Sigmoid colon (tissue), 7 donors: ENCODE results near the gene FAT4. TPM values are rescaled to one million over a fixed set of nuclear protein-coding genes. Genes with fewer than 3 reads are reported as not detected.
A peak's percentile ranks its signal among the peaks of the same experiment; 100 is the strongest.

ENCODE experiments used
- DNase-seq: peaks from one replicate; pipeline ENCODE4 v3.0.0-alpha.2; 2019
- H3K27ac ChIP-seq, 4 donors: fragments of 200-600 bp; sonication (generic); one replicate each; pipeline ENCODE4 v1.5.1; 2016 to 2019; ENCODE audit warnings: mild to moderate bottlenecking in 1 of 4
- H3K27me3 ChIP-seq, 3 donors: fragments of 200-600 bp; sonication (generic); one replicate each; pipeline ENCODE4 v1.5.1; 2019; ENCODE audit warnings: mild to moderate bottlenecking in 1 of 3
- H3K36me3 ChIP-seq, 4 donors: fragments of 200-600 bp; sonication (generic); one replicate each; pipeline ENCODE4 v1.5.1; 2016 to 2019
- H3K4me1 ChIP-seq, 4 donors: fragments of 200-600 bp; sonication (generic); one replicate each; pipeline ENCODE4 v1.5.1; 2017 to 2019
- H3K4me3 ChIP-seq, 4 donors: fragments of 200-600 bp; sonication (generic); one replicate each; pipeline ENCODE4 v1.5.1; 2017 to 2019; ENCODE audit warnings: mild to moderate bottlenecking in 2 of 4, moderate library complexity in 1 of 4
- H3K9me3 ChIP-seq, 4 donors: fragments of 200-600 bp in 3 of 4; sonication (generic) in 3 of 4; one replicate each; pipeline versions ENCODE4 v1.5.1 to v1.6.1; 2013 to 2019
- EP300 ChIP-seq, 4 donors: sonication (generic); formaldehyde crosslinking; IDR thresholded peaks; one replicate each; pipeline ENCODE4 v1.6.1; 2017; ENCODE audit warnings: antibody characterized with exemption in 4 of 4
- POLR2A ChIP-seq, 2 donors: fragments of 450-650 bp; IDR thresholded peaks; one replicate each; pipeline ENCODE4 v1.6.1; 2016; ENCODE audit warnings: antibody characterized with exemption in 2 of 2, mild to moderate bottlenecking in 2 of 2, moderate library complexity in 2 of 2
- POLR2AphosphoS5 ChIP-seq, 4 donors: sonication (generic); formaldehyde crosslinking; IDR thresholded peaks; one replicate each; pipeline ENCODE4 v1.6.1; 2017; ENCODE audit warnings: antibody characterized with exemption in 4 of 4
- WGBS, 2 donors: extraction: QIAGEN DNeasy Blood & Tissue Kit; methylation state at CpG; one replicate each; pipeline ENCODE4 v1.1.7; 2013; 5-methylcytosine and 5-hydroxymethylcytosine counted together
- intact Hi-C: fragments of 100-400 bp; cut with DNase I; formaldehyde crosslinking; loops from one replicate; pipeline ENCODE4 v1.15.1; 2023
- polyA plus RNA-seq, 3 donors: library from polyadenylated mRNA; stranded (reverse); fragments of 200-250 nt; gene quantifications; one replicate each; pipeline ENCODE4 v1.2.3, GENCODE V29; 2013
- total RNA-seq, 4 donors: library from RNA; depleted of rRNA; stranded (reverse); fragments of >200 nt; gene quantifications; one replicate each; pipeline ENCODE4 v1.1.0, GENCODE V29; 2016
- TF ChIP-seq, protein P1 (sequence below), 4 experiments: fragments of 450-650 bp in 3 of 4; fragments of 200-600 bp in 1 of 4; IDR thresholded peaks; one replicate each; pipeline ENCODE4 v1.5.1; 2016 to 2019; ENCODE audit warnings: antibody characterized with exemption in 4 of 4, mild to moderate bottlenecking in 3 of 4, moderate library complexity in 2 of 4
- donor health status: healthy with polysubstance abuse.
- donor health status: Bipolar disorder and iron deficiency.
- donor health status: healthy.

FAT4 gene
- total and polyA plus RNA-seq, 7 donors: under 0.01 to 74.2 (median 46.2) TPM

DNA sequence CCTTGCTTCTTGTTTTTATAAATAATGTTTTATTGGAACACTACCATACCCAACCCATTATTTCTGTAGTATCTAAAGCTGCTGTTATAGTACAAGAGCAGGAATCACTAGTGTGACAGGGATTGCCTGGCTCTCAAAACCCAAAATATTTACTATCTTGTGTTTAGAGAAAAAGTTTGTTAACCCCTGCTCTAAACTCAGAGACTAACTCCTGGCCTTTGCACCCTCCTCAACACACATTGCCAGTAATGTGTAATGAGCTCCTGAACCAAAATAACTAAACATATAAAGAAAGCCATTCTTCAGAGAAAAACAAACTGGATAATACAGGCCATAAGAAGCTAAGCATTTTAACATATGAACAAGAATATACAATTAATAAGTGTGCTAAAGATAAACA, 8.2 kb upstream of the FAT4 start:
- H3K36me3 ChIP-seq: no peaks in the 10 kb centered on the region
- no peaks in the 10 kb centered on the region for H3K27me3 ChIP-seq
- H3K4me1 ChIP-seq: no peaks in the 10 kb centered on the region
- no peak for DNase-seq
- peaks cover 0 to 3% (median 0%) of the 10 kb centered on the region in 4 donors for H3K9me3 ChIP-seq
- H3K27ac ChIP-seq: no peak overlapping the region
- TF ChIP-seq EP300 (IDR thresholded peaks at IDR 0.05) (no peak), POLR2A (IDR thresholded peaks at IDR 0.05) (no peak), POLR2AphosphoS5 (IDR thresholded peaks at IDR 0.05) (no peak)
- TF ChIP-seq, protein P1, sequence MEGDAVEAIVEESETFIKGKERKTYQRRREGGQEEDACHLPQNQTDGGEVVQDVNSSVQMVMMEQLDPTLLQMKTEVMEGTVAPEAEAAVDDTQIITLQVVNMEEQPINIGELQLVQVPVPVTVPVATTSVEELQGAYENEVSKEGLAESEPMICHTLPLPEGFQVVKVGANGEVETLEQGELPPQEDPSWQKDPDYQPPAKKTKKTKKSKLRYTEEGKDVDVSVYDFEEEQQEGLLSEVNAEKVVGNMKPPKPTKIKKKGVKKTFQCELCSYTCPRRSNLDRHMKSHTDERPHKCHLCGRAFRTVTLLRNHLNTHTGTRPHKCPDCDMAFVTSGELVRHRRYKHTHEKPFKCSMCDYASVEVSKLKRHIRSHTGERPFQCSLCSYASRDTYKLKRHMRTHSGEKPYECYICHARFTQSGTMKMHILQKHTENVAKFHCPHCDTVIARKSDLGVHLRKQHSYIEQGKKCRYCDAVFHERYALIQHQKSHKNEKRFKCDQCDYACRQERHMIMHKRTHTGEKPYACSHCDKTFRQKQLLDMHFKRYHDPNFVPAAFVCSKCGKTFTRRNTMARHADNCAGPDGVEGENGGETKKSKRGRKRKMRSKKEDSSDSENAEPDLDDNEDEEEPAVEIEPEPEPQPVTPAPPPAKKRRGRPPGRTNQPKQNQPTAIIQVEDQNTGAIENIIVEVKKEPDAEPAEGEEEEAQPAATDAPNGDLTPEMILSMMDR (IDR thresholded peaks at IDR 0.05): no peak
- no peak overlapping the region for H3K4me3 ChIP-seq
- intact Hi-C loops: no loop called here

DNA sequence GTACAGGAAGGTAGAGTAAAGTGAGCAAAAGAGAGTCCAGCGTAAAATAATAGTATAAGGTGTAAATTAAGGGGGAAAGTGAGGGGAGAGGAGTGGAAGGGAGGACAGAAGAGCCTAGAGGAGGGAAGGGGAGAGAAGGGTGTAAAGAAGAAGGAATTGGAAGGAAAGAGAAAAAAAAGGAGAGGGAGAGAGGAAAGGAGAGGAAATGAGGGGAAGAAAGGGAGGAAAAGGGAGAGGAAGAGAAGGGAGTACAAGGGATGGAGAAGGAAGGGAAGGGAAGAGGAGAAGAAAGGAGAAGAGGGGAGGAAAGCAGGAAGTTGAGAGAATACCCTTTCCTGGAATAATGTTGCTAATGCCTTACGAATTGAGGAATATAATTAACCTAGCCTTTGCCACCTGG, 3.3 kb upstream of the FAT4 start:
- Histone ChIP-seq H3K4me3 (no peak overlapping the region), H3K27ac (no peak overlapping the region), H3K36me3 (no peaks in the 10 kb centered on the region), H3K27me3 (no peaks in the 10 kb centered on the region), H3K9me3 (peaks cover 0 to 3% (median 0%) of the 10 kb centered on the region in 4 donors), H3K4me1 (peaks cover 0 to 11% (median 10%) of the 10 kb centered on the region in 4 donors)
- WGBS, 2 donors: 30 to 67% methylated on average over 2 of the region's 2 CpGs
- DNase-seq: no peak
- TF ChIP-seq, protein P1 (IDR thresholded peaks at IDR 0.05): no peak
- TF ChIP-seq EP300 (IDR thresholded peaks at IDR 0.05) (no peak), POLR2A (IDR thresholded peaks at IDR 0.05) (no peak), POLR2AphosphoS5 (IDR thresholded peaks at IDR 0.05) (no peak)
- intact Hi-C loops: loop anchor here (5.0 to 10.0 kb wide), 3 partner anchors 431 to 1291 kb away; no protein-coding TSS in a partner anchor

DNA sequence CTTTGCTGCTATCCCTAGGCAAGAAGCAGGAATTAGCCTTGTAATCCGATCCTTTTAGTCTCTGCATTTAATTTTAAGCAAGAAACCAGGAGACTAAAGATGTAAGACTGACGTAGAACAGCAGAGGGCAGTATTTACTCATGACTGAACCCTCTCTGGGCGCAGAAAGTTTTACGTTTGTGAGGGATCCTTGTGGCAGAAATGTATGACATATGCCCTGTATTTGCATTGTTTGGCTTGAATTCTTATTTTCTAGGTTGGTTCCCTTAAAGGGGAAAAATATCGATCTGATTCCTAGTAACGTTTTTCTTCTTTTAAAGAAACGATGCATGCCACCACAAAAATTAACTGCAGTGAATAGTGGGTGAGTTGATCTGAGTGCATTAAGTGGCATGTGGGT, 1.3 kb upstream of the FAT4 start:
- TF ChIP-seq POLR2A (IDR thresholded peaks at IDR 0.05): no peak
- TF ChIP-seq, protein P1 (IDR thresholded peaks at IDR 0.05): peak; percentile 86 to 89 (median 88)
- peak in 1 of 4 donors; percentile 10 for TF ChIP-seq POLR2AphosphoS5 (IDR thresholded peaks at IDR 0.05)
- no peak for TF ChIP-seq EP300 (IDR thresholded peaks at IDR 0.05)
- no peaks in the 10 kb centered on the region for H3K36me3 ChIP-seq
- H3K27ac ChIP-seq: peak overlapping the region in 3 of 4 donors; percentile 93 to 99 (median 94)
- peaks cover 0 to 3% (median 0%) of the 10 kb centered on the region in 4 donors for H3K9me3 ChIP-seq
- H3K4me1 ChIP-seq: peaks cover 0 to 31% (median 13%) of the 10 kb centered on the region in 4 donors
- WGBS, 2 donors: 4% methylated on average over 7 of the region's 7 CpGs
- DNase-seq: peak; percentile 65
- intact Hi-C loops: loop anchor here (5.0 to 10.0 kb wide), 3 partner anchors 429 to 1289 kb away; no protein-coding TSS in a partner anchor
- no peak overlapping the region for H3K4me3 ChIP-seq
- no peaks in the 10 kb centered on the region for H3K27me3 ChIP-seq

DNA sequence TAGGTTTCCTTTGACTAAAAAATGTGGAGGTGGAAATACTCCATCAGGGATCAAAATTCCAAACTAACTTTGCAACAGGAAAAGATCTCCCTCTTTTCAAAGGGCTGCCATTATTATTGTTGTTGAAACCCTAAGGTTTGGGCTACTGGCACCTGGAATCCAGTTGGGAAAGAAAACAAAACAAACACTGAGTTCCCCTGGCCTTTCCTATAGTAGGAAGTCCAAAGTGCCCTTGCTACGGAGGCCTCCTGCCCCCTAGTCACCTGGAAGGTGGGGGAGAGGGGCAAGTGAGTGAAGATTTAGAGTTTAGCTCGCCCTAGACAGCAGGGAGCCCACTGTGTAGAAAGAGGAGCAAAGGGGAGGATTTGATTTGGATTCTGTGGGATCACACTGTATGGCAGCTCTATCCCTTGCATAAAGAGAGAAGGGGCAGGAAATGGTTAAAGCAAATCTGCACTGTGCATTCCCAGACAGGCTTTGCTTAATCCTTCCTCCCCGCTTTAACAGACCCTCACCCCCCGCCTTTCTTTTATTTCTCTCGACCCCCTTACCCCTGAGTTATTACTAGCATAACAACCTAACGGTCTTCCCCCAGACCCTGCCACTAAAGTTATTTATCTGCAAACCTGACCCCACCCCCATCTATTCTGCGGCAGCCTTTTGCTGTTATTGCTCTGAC, 627 bp upstream of the FAT4 start:
- no peak for DNase-seq
- Histone ChIP-seq H3K27ac (peak overlapping the region; percentile 93 to 99 (median 94)), H3K36me3 (no peaks in the 10 kb centered on the region), H3K4me1 (peaks cover 0 to 37% (median 18%) of the 10 kb centered on the region in 4 donors), H3K4me3 (peak overlapping the region; percentile 87 to 97 (median 90)), H3K9me3 (peaks cover 0 to 3% (median 0%) of the 10 kb centered on the region in 4 donors), H3K27me3 (no peaks in the 10 kb centered on the region)
- WGBS, 2 donors: 5 to 12% methylated on average over 7 of the region's 7 CpGs
- TF ChIP-seq POLR2A (IDR thresholded peaks at IDR 0.05) (no peak), POLR2AphosphoS5 (IDR thresholded peaks at IDR 0.05) (no peak), EP300 (IDR thresholded peaks at IDR 0.05) (no peak)
- TF ChIP-seq, protein P1 (IDR thresholded peaks at IDR 0.05): no peak
- intact Hi-C loops: loop anchor here (5.0 to 10.0 kb wide), 3 partner anchors 428 to 1288 kb away; no protein-coding TSS in a partner anchor
